Aortic smooth muscle cell (primary cell): ENCODE results near the gene CCND3. TPM values are rescaled to one million over a fixed set of nuclear protein-coding genes. Genes with fewer than 3 reads are reported as not detected.

Experiments used
- total RNA-seq: library from RNA; depleted of rRNA; stranded (reverse); fragments of >200 nt; gene quantifications from 2 replicates; pipeline ENCODE4 v1.2.3, GENCODE V29; 2014

Gene CCND3
- total RNA-seq: 18.8 and 28.5 TPM in 2 replicates

GRCh38 chr6:41941280-41942066, at the start of gene CCND3:
Gene CCND3, minus strand, starts transcription at chr6:41941808. Its CDS starts 159 bp downstream, at chr6:41941649.

GRCh38 chr6:41920921-41921711, 20.5 kb downstream of the CCND3 start, which contains the start of the genes BYSL and MED20:
Gene BYSL, plus strand, starts transcription at chr6:41921499. Its CDS starts 64 bp downstream, at chr6:41921563.
Gene MED20, minus strand, starts transcription at chr6:41921139. Its CDS starts 121 bp downstream, at chr6:41921018.

GRCh38 chr6:41895300-41896233, 46.0 kb downstream of the CCND3 start, which contains the start of gene USP49:
Gene USP49, minus strand, starts transcription at chr6:41895375. Its CDS starts 88,392 bp downstream, at chr6:41806983.

Other genes with a start within 250 kb of the CCND3 start
- 2.5 and 3.4 TPM in 2 replicates for gene TFEB, start 206.2 kb downstream of the CCND3 start, total RNA-seq
- not detected in 2 replicates for gene PGC, start 194.4 kb downstream of the CCND3 start, total RNA-seq
- gene FRS3, start 161.9 kb downstream of the CCND3 start, total RNA-seq: 0.66 and 1.1 TPM in 2 replicates
- gene PRICKLE4, start 161.0 kb downstream of the CCND3 start, total RNA-seq: 0.12 and 0.26 TPM in 2 replicates
- 48.1 and 66.3 TPM in 2 replicates for gene TOMM6, start 154.1 kb downstream of the CCND3 start, total RNA-seq
- gene USP49, start 46.4 kb downstream of the CCND3 start, total RNA-seq: 1.3 and 2.1 TPM in 2 replicates
- 22.4 and 23.3 TPM in 2 replicates for gene MED20, start 20.7 kb downstream of the CCND3 start, total RNA-seq
- gene BYSL, start 20.3 kb downstream of the CCND3 start, total RNA-seq: 10.6 and 21.0 TPM in 2 replicates
- gene TAF8, start 108.7 kb upstream of the CCND3 start, total RNA-seq: 7.7 and 12.1 TPM in 2 replicates
- 0.13 and 0.31 TPM in 2 replicates for gene C6orf132, start 200.8 kb upstream of the CCND3 start, total RNA-seq
- not detected in 2 replicates for gene GUCA1A, start 231.6 kb upstream of the CCND3 start, total RNA-seq